GM13977 (cell line): ENCODE measurements around the gene IL16.

Experiments used
- DNase-seq: peaks from one replicate; pipeline ENCODE4 v3.0.0; 2012; ENCODE audit warnings: low spot score
- in situ Hi-C: fragments of 300-500 bp; cut with MboI; formaldehyde crosslinking; loops from one replicate; pipeline ENCODE4 v1.12.0; 2022; ENCODE audit warnings: low sequenced_read_pairs, low pct_unique_long_range_greater_than_20kb, mixed read lengths, inconsistent platforms; ENCODE audit not compliant: unreplicated experiment
- TF ChIP-seq, protein P1 (sequence below): IDR thresholded peaks from 2 replicates; pipeline ENCODE4 v1.5.1; 2012; ENCODE audit warnings: mild to moderate bottlenecking, control low read depth; ENCODE audit not compliant: insufficient read depth; ENCODE audit errors: extremely low read depth, missing control alignments

IL16 gene

DNA sequence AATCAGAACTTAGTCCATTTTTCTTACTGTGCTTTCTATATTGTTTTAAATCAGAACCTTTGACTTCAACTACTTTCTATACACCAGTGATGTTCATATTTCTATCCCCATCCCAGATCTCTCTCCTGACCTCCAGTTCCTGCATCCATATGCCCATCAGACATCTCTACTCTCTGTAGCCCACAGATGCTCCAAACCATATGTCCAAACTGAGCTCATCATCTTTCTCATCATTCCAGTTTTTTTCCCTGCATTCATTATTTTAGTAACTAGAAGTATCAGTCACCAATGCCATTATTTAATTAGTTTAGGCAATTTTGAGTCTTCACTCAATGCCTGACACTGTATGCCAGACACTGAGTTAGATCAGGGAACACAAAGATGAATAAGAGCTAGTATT, 25.4 kb upstream of the IL16 start:
- DNase-seq, result no peak
- in situ Hi-C loops, result no loop called here
- TF ChIP-seq, protein P1, sequence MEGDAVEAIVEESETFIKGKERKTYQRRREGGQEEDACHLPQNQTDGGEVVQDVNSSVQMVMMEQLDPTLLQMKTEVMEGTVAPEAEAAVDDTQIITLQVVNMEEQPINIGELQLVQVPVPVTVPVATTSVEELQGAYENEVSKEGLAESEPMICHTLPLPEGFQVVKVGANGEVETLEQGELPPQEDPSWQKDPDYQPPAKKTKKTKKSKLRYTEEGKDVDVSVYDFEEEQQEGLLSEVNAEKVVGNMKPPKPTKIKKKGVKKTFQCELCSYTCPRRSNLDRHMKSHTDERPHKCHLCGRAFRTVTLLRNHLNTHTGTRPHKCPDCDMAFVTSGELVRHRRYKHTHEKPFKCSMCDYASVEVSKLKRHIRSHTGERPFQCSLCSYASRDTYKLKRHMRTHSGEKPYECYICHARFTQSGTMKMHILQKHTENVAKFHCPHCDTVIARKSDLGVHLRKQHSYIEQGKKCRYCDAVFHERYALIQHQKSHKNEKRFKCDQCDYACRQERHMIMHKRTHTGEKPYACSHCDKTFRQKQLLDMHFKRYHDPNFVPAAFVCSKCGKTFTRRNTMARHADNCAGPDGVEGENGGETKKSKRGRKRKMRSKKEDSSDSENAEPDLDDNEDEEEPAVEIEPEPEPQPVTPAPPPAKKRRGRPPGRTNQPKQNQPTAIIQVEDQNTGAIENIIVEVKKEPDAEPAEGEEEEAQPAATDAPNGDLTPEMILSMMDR, result no peak

DNA sequence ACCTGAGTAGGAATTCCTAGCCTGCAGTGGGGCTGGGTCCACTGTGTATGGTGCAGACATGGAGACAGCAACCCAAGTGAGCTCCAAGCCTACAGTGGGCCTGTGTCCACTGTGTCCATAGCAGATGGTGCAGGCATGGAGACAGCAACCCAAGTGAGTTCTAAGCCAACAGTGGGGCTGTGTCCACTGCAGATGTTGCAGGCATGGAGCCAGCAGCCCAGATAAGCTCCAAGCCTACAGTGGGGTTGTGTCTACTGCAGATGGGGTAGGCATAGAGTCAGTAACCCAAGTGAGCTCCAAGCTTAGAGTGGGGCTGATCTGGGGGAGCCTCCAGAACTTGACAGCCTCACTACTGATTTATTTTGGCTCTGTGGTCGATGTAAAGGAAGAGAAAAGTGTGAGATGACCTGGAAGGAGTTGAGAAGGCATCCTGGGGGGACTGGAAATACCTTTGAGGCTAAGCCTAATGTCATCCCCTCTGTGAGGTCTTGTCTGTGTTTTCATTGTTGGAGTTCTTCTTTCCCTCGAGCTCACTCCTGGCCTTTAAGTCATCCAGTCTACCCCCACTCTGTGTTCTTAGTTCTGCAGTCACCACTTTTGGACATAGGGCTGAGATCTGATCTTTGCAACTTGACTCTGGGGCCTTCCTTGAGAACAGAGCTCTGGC, 22.4 kb upstream of the IL16 start:
- TF ChIP-seq, protein P1, result no peak
- no peak for DNase-seq
- in situ Hi-C loops, result no loop called here

DNA sequence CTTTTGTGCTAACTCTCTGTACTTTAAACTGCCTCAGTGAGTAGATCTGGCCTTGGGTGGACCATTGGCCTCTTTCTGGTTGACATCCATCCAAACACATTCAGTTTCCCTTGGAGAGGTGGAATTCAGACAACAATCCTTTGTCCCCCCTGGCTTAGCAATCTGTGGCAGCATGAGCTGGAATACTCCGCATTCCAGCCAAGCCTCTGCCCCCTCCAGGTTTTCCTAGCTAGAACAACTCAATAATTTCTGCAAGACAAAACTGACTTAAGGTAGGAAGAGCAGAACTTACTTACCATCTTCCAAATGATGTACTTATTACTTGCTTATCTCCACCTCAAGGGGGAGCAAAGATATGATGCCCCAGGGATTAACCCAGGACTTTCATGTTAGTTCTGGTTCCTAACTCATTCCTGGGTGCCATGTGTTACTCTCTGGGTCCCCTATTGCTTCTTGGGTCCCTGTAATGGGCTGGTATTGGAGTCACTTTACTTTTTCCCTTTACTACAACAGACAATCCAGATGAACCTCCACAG, 21.8 kb upstream of the IL16 start:
- TF ChIP-seq, protein P1, result no peak
- no peak for DNase-seq
- in situ Hi-C loops, result no loop called here

DNA sequence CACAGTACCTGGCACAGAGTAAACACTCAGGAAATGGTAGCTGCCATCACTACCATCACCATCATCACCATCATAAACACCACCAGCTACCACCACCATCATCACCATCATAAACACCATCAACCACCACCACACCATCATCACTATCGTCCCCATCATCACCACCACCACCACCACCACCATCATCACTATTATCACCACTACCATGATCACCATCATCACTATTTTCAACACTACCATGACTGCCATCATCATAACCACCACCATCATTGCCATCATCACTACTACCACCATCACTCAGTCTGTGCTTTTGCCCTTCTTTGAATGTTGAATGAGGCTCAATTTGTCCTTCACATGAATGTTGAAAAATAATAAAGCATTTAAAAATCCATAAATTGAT, 21.2 kb upstream of the IL16 start:
- TF ChIP-seq, protein P1, result no peak
- DNase-seq, result no peak
- in situ Hi-C loops, result no loop called here

DNA sequence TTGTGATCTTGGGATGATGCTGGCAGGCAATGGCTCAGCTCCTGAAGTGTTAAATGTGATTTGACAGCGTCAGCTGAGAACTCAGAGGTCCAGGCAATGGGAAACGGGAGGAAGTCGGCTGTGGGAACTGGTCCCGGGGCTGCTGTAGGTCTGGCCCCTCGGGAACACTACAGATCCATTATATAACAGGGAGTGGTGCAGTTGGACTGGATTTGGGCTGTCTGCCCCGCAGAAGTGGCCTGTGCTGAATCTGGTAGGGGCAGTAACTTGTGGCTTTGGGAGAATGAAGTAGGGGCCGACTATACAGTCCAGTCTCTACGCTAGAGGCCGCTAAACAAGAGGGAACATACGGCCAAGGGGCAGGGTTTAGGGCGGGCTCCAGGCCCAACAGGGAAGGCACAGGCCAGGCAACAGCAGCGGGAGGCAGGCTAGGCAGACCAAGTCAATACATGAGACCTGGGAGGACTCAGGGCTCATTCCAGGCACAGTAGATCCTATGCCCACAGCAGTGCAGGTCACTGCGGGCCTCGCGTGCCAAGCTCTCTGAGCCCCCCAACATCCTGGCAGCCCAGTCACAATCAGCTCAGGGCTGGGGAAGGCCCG, 20.3 kb upstream of the IL16 start:
- in situ Hi-C loops, result no loop called here
- DNase-seq, result no peak
- TF ChIP-seq, protein P1, result no peak

DNA sequence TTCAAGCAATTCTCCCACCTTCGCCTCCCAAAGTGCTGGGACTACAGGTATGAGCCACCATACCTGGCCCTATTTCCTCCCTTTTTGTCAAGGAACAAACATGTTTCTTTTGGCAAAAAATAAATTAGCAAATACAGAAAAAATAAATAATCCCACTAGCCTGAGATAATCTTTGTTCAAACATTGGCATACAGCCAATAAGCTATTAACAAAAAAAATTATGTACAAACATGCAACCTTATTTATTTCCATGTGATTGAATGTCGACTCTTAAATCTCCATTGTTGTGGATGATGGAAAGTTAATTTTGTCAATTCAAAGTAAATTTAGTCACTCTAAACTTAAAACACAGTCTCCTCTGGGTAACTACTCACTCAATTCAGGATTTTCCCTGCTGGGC, 18.3 kb upstream of the IL16 start:
- TF ChIP-seq, protein P1, result no peak
- no peak for DNase-seq
- in situ Hi-C loops, result no loop called here
